Liver (tissue), 9 donors: ENCODE results near the gene TMEM89. TPM values are rescaled to one million over a fixed set of nuclear protein-coding genes. Genes with fewer than 3 reads are reported as not detected.

Experiments
- DNase-seq: peaks from one replicate; pipeline ENCODE4 v3.0.0-alpha.2; 2017; ENCODE audit warnings: low spot score
- H3K27ac ChIP-seq, 2 donors: one replicate each; pipeline ENCODE4 v1.7.0; 2013; ENCODE audit warnings: inconsistent platforms in 2 of 2, low read length in 2 of 2, control low read depth in 1 of 2, low read depth in 1 of 2, mild to moderate bottlenecking in 1 of 2
- H3K27me3 ChIP-seq, 4 donors: one replicate each; pipeline versions ENCODE4 v1.6.1 to v1.7.0; 2013; ENCODE audit warnings: low read length in 3 of 4, inconsistent platforms in 1 of 4, mild to moderate bottlenecking in 1 of 4, moderate library complexity in 1 of 4; ENCODE audit not compliant: control insufficient read depth in 4 of 4, insufficient read depth in 4 of 4
- H3K36me3 ChIP-seq, 4 donors: one replicate each; pipeline versions ENCODE4 v1.6.1 to v1.7.0; 2013; ENCODE audit warnings: low read length in 3 of 4, mild to moderate bottlenecking in 3 of 4, low read depth in 1 of 4, moderate library complexity in 1 of 4; ENCODE audit not compliant: control insufficient read depth in 4 of 4, insufficient read depth in 3 of 4
- H3K4me1 ChIP-seq, 4 donors: one replicate each; pipeline versions ENCODE4 v1.6.1 to v1.7.0; 2013; ENCODE audit warnings: low read length in 3 of 4, mild to moderate bottlenecking in 3 of 4, moderate library complexity in 1 of 4; ENCODE audit not compliant: control insufficient read depth in 4 of 4, insufficient read depth in 4 of 4
- H3K4me3 ChIP-seq, 3 donors: one replicate each; pipeline versions ENCODE4 v1.6.1 to v1.7.0; 2013; ENCODE audit warnings: low read length in 3 of 3, control low read depth in 1 of 3, low read depth in 1 of 3, mild to moderate bottlenecking in 1 of 3
- H3K9ac ChIP-seq, 2 donors: one replicate each; pipeline ENCODE4 v1.7.0; 2013; ENCODE audit warnings: low read length in 2 of 2, mild to moderate bottlenecking in 2 of 2, moderate library complexity in 2 of 2, control low read depth in 1 of 2, low read depth in 1 of 2
- H3K9me3 ChIP-seq, 4 donors: one replicate each; pipeline versions ENCODE4 v1.6.1 to v1.7.0; 2013; ENCODE audit warnings: low read length in 3 of 4; ENCODE audit not compliant: control insufficient read depth in 4 of 4
- ATF3 ChIP-seq: IDR thresholded peaks from 2 replicates; pipeline ENCODE4 v1.6.1; 2016; ENCODE audit warnings: antibody characterized with exemption
- EGR1 ChIP-seq, 2 donors: IDR thresholded peaks; 2 replicates each; pipeline ENCODE4 v1.6.1; 2016 to 2018; ENCODE audit warnings: antibody characterized with exemption in 2 of 2, low read depth in 2 of 2
- GABPA ChIP-seq, 2 donors: IDR thresholded peaks in 1 of 2; conservative IDR thresholded peaks in 1 of 2; 2 replicates each; pipeline ENCODE4 v1.6.1; 2016; ENCODE audit warnings: antibody characterized with exemption in 2 of 2, mild to moderate bottlenecking in 1 of 2, moderate library complexity in 1 of 2
- HNF4A ChIP-seq, 2 donors: conservative IDR thresholded peaks; 2 replicates each; pipeline ENCODE4 v1.6.1; 2016; ENCODE audit warnings: antibody characterized with exemption in 2 of 2, mild to moderate bottlenecking in 2 of 2
- HNF4G ChIP-seq: IDR thresholded peaks from 2 replicates; pipeline ENCODE4 v1.6.1; 2016; ENCODE audit warnings: antibody characterized with exemption
- JUND ChIP-seq, 2 donors: IDR thresholded peaks; 2 replicates each; pipeline ENCODE4 v1.6.1; 2016; ENCODE audit warnings: antibody characterized with exemption in 2 of 2
- NR2F2 ChIP-seq: IDR thresholded peaks from 2 replicates; pipeline ENCODE4 v1.6.1; 2016; ENCODE audit warnings: antibody characterized with exemption
- REST ChIP-seq: IDR thresholded peaks from 2 replicates; pipeline ENCODE4 v1.6.1; 2016; ENCODE audit warnings: antibody characterized with exemption, mild to moderate bottlenecking
- RXRA ChIP-seq, 2 donors: IDR thresholded peaks; 2 replicates each; pipeline ENCODE4 v1.6.1; 2017 to 2018; ENCODE audit warnings: antibody characterized with exemption in 2 of 2, mild to moderate bottlenecking in 1 of 2
- TAF1 ChIP-seq: conservative IDR thresholded peaks from 2 replicates; pipeline ENCODE4 v1.6.1; 2016; ENCODE audit warnings: antibody characterized with exemption, mild to moderate bottlenecking
- YY1 ChIP-seq: IDR thresholded peaks from 2 replicates; pipeline ENCODE4 v1.6.1; 2016; ENCODE audit warnings: antibody characterized with exemption, mild to moderate bottlenecking
- WGBS: extraction: QIAGEN DNeasy Blood & Tissue Kit; methylation state at CpG from one replicate; pipeline ENCODE4 v1.1.7; 2013; 5-methylcytosine and 5-hydroxymethylcytosine counted together
- polyA plus RNA-seq, 2 donors: library from polyadenylated mRNA; stranded (reverse) in 1 of 2; unstranded in 1 of 2; fragments of 200-250 nt in 1 of 2; fragments of >200 nt in 1 of 2; fragmentation: Nextera tagmentation in 1 of 2; extraction: Ambion mirVana in 1 of 2; gene quantifications; one replicate each; pipeline versions ENCODE4 v1.2.1 to v1.2.3, GENCODE V29; 2013 to 2015
- total RNA-seq, 2 donors: library from RNA; depleted of rRNA; stranded (reverse); fragments of >200 nt; gene quantifications; one replicate each; pipeline ENCODE4 v1.2.3, GENCODE V29; 2014
- TF ChIP-seq, protein P1 (sequence below): fragments of 150-350 bp; IDR thresholded peaks from 2 replicates; pipeline ENCODE4 v1.5.1; 2017; ENCODE audit warnings: improper control_type of control experiment, low read depth, low read length; ENCODE audit not compliant: missing input control
- TF ChIP-seq, protein P2 (sequence below): IDR thresholded peaks from 2 replicates; pipeline ENCODE4 v1.6.1; 2016; ENCODE audit warnings: antibody characterized with exemption
- TF ChIP-seq, protein P3 (sequence below): IDR thresholded peaks from 2 replicates; pipeline ENCODE4 v1.6.1; 2016; ENCODE audit warnings: antibody characterized with exemption
- donor health status: healthy.
- donor health status: healthy.
- donor health status: healthy.
- donor health status: healthy.
- donor health status: healthy.

TMEM89 gene
- total and polyA plus RNA-seq, 4 donors: not detected

- TF ChIP-seq GABPA (IDR thresholded peaks at IDR 0.05 in 1 of 2, conservative IDR thresholded peaks at IDR 0.05 in 1 of 2): no peak
- TF ChIP-seq, protein P1, sequence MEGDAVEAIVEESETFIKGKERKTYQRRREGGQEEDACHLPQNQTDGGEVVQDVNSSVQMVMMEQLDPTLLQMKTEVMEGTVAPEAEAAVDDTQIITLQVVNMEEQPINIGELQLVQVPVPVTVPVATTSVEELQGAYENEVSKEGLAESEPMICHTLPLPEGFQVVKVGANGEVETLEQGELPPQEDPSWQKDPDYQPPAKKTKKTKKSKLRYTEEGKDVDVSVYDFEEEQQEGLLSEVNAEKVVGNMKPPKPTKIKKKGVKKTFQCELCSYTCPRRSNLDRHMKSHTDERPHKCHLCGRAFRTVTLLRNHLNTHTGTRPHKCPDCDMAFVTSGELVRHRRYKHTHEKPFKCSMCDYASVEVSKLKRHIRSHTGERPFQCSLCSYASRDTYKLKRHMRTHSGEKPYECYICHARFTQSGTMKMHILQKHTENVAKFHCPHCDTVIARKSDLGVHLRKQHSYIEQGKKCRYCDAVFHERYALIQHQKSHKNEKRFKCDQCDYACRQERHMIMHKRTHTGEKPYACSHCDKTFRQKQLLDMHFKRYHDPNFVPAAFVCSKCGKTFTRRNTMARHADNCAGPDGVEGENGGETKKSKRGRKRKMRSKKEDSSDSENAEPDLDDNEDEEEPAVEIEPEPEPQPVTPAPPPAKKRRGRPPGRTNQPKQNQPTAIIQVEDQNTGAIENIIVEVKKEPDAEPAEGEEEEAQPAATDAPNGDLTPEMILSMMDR: no peak
- WGBS: 4% methylated on average over 30 of the region's 30 CpGs
- H3K9ac ChIP-seq: peak overlapping the region; percentile 42 to 70
- H3K36me3 ChIP-seq: peaks cover 0 to 12% (median 4%) of the 10 kb centered on the region in 4 donors
- H3K27ac ChIP-seq: peak overlapping the region; percentile 53 to 71
- no peaks in the 10 kb centered on the region for H3K27me3 ChIP-seq
- no peaks in the 10 kb centered on the region for H3K9me3 ChIP-seq
- peaks cover 5 to 28% (median 16%) of the 10 kb centered on the region in 4 donors for H3K4me1 ChIP-seq
- H3K4me3 ChIP-seq: peak overlapping the region; percentile 65 to 84 (median 74)
- peak; percentile 57 for DNase-seq
These were observed 13.2 kb upstream of the TMEM89 start for GRCh38 chr3:48634661-48635221.

DNA sequence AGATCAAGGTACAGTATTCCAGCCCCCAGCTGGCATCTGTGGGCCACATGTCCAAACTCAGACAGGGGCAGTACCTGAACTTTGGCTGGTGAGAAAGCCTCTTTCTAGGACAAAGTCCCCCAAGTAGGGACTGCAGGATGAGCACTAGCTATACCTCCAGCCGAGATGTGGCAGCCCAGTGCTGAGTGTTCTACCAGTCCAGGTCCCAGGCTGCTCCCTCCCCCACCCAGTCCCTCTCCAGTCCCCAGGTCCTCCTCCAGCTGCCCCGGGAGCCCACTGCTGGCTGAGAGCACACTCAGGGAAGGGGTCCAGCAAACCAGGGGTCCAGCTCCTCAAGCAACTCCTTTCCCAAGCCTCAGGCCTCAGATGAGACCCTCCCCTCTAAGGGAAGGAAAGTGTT, 12.2 kb upstream of the TMEM89 start:
- WGBS: 93% methylated on average over 2 of the region's 2 CpGs
- Histone ChIP-seq H3K9me3 (no peaks in the 10 kb centered on the region), H3K36me3 (peaks cover 0 to 16% (median 4%) of the 10 kb centered on the region in 4 donors), H3K9ac (peak overlapping the region in 1 of 2 donors; percentile 37), H3K4me1 (peaks cover 5 to 28% (median 16%) of the 10 kb centered on the region in 4 donors), H3K27me3 (no peaks in the 10 kb centered on the region), H3K4me3 (no peak overlapping the region), H3K27ac (no peak overlapping the region)
- no peak for DNase-seq
- no peak for TF ChIP-seq NR2F2
- TF ChIP-seq ATF3: no peak
- no peak for TF ChIP-seq YY1
- no peak for TF ChIP-seq REST
- no peak for TF ChIP-seq TAF1
- no peak for TF ChIP-seq EGR1 (IDR thresholded peaks at IDR 0.05; ENCODE audit: low read depth in 2 of 2)
- TF ChIP-seq, protein P2, sequence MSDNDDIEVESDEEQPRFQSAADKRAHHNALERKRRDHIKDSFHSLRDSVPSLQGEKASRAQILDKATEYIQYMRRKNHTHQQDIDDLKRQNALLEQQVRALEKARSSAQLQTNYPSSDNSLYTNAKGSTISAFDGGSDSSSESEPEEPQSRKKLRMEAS: no peak
- no peak for TF ChIP-seq JUND (IDR thresholded peaks at IDR 0.05)
- TF ChIP-seq, protein P1: no peak
- no peak for TF ChIP-seq HNF4G
- TF ChIP-seq HNF4A (conservative IDR thresholded peaks at IDR 0.05): no peak
- TF ChIP-seq RXRA (IDR thresholded peaks at IDR 0.05): no peak
- TF ChIP-seq, protein P3, sequence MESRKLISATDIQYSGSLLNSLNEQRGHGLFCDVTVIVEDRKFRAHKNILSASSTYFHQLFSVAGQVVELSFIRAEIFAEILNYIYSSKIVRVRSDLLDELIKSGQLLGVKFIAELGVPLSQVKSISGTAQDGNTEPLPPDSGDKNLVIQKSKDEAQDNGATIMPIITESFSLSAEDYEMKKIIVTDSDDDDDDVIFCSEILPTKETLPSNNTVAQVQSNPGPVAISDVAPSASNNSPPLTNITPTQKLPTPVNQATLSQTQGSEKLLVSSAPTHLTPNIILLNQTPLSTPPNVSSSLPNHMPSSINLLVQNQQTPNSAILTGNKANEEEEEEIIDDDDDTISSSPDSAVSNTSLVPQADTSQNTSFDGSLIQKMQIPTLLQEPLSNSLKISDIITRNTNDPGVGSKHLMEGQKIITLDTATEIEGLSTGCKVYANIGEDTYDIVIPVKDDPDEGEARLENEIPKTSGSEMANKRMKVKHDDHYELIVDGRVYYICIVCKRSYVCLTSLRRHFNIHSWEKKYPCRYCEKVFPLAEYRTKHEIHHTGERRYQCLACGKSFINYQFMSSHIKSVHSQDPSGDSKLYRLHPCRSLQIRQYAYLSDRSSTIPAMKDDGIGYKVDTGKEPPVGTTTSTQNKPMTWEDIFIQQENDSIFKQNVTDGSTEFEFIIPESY: no peak
